ENCODE results near the gene NAA80.
"Not testable (repeated sequence)": the region's sequence is repeated elsewhere in the genome, so short reads cannot be mapped to it uniquely, and the experiment has no call there.

Gene NAA80

DNA sequence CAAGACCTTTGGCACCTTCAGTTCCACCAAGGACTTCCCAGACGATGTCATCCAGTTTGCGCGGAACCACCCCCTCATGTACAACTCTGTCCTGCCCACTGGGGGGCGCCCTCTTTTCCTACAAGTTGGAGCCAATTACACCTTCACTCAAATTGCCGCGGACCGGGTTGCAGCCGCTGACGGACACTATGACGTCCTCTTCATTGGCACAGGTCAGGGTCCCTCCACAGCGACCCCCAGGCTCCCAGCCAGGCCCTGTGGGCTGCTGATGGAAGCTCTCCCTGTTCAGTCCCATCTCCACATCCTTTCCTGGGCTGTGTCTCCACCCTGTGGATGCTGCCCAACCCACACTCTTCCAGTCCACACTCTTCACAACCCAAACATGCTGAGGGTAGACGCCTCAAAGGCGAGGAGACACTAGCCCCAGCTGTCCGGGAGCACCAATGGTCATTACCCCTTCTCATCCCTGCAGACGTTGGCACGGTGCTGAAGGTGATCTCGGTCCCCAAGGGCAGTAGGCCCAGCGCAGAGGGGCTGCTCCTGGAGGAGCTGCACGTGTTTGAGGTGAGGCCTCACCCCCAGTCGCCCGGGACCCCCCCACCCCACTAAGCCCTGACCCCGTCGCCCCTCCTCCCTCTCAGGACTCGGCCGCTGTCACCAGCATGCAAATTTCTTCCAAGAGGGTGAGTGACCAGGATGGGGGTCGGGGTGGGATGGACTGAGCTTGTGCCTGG is 24.7 kb downstream of the NAA80 start:
- H3K4me3 ChIP-seq (IDR thresholded peaks at IDR 0.05; ENCODE audit: insufficient read depth, low read depth, low read length) = no peak overlapping the region
- no peak overlapping the region for H2AFZ ChIP-seq (ENCODE audit: low read depth)
- H3K27me3 ChIP-seq (ENCODE audit: insufficient read depth, low read depth) = peaks cover 9% of the 10 kb centered on the region; the same call in 1 of the 2 replicates
- no peaks in the 10 kb centered on the region for H3K79me2 ChIP-seq (ENCODE audit: insufficient read depth, low read depth)
- no peak overlapping the region for H3K27ac ChIP-seq
- no peaks in the 10 kb centered on the region for H3K4me1 ChIP-seq (ENCODE audit: low read depth, poor library complexity, severe bottlenecking)
- no peaks in the 10 kb centered on the region for H4K20me1 ChIP-seq (ENCODE audit: insufficient read depth)
- no peaks in the 10 kb centered on the region for H3K36me3 ChIP-seq (ENCODE audit: insufficient read depth)
- no peak overlapping the region for H3K4me2 ChIP-seq
- no peak overlapping the region for H3K9ac ChIP-seq
- TF ChIP-seq, protein P1, sequence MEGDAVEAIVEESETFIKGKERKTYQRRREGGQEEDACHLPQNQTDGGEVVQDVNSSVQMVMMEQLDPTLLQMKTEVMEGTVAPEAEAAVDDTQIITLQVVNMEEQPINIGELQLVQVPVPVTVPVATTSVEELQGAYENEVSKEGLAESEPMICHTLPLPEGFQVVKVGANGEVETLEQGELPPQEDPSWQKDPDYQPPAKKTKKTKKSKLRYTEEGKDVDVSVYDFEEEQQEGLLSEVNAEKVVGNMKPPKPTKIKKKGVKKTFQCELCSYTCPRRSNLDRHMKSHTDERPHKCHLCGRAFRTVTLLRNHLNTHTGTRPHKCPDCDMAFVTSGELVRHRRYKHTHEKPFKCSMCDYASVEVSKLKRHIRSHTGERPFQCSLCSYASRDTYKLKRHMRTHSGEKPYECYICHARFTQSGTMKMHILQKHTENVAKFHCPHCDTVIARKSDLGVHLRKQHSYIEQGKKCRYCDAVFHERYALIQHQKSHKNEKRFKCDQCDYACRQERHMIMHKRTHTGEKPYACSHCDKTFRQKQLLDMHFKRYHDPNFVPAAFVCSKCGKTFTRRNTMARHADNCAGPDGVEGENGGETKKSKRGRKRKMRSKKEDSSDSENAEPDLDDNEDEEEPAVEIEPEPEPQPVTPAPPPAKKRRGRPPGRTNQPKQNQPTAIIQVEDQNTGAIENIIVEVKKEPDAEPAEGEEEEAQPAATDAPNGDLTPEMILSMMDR (conservative IDR thresholded peaks at IDR 0.05; ENCODE audit: low read depth, low read length) = peak; percentile 76

DNA sequence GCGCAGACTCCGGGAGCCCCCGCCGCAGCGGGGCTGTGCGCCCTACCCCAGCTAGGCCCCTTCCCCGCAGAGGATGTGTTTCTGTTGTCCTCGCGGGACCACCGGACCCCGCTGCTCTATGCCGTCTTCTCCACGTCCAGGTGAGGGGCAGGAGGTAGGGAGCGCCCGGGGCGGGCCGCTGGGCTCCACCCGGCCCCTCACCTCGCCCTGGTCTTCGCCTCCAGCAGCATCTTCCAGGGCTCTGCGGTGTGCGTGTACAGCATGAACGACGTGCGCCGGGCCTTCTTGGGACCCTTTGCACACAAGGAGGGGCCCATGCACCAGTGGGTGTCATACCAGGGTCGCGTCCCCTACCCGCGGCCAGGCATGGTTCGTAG is 25.5 kb downstream of the NAA80 start:
- Histone ChIP-seq H3K27me3 (ENCODE audit: insufficient read depth, low read depth) (peaks cover 10% of the 10 kb centered on the region; the same call in 1 of the 2 replicates), H2AFZ (ENCODE audit: low read depth) (no peak overlapping the region), H3K4me1 (ENCODE audit: low read depth, poor library complexity, severe bottlenecking) (no peaks in the 10 kb centered on the region), H3K9ac (no peak overlapping the region), H3K27ac (no peak overlapping the region), H3K4me3 (IDR thresholded peaks at IDR 0.05; ENCODE audit: insufficient read depth, low read depth, low read length) (no peak overlapping the region), H3K79me2 (ENCODE audit: insufficient read depth, low read depth) (no peaks in the 10 kb centered on the region), H3K4me2 (no peak overlapping the region), H4K20me1 (ENCODE audit: insufficient read depth) (no peaks in the 10 kb centered on the region), H3K36me3 (ENCODE audit: insufficient read depth) (no peaks in the 10 kb centered on the region)
- TF ChIP-seq, protein P1 (conservative IDR thresholded peaks at IDR 0.05; ENCODE audit: low read depth, low read length) = no peak

DNA sequence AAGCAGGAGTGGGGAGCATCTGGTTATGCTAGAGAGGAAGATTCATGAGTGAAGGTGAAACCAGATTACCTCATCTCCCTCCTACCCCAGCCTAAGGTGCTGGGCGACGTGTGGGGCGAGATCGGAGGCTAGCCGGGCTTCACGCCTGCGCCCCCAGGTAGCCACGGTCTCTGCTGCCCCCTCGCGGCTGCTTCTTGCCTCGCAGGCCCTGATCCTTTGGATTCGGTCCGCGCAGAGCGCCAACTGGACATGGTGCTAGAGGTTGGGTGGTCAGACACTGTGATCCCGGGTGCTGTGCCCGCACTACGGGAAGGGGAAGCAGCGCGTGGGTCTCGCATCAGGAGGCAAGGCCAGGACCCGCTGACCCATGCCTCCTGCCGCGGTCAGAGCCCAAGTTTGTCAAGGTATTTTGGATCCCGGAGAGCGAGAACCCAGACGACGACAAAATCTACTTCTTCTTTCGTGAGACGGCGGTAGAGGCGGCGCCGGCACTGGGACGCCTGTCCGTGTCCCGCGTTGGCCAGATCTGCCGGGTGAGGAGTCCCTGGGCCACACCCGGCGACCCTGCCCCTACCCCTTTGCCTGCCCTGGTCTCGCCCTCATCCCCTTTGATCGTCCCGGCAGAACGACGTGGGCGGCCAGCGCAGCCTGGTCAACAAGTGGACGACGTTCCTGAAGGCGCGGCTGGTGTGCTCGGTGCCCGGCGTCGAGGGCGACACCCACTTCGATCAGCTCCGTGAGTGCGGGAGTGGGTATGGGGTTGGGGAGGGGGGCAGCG is 26.1 kb downstream of the NAA80 start:
- H3K4me3 ChIP-seq (IDR thresholded peaks at IDR 0.05; ENCODE audit: insufficient read depth, low read depth, low read length) = no peak overlapping the region
- no peak overlapping the region; the same call in 1 of the 2 replicates for H2AFZ ChIP-seq (ENCODE audit: low read depth)
- H3K9ac ChIP-seq = no peak overlapping the region

DNA sequence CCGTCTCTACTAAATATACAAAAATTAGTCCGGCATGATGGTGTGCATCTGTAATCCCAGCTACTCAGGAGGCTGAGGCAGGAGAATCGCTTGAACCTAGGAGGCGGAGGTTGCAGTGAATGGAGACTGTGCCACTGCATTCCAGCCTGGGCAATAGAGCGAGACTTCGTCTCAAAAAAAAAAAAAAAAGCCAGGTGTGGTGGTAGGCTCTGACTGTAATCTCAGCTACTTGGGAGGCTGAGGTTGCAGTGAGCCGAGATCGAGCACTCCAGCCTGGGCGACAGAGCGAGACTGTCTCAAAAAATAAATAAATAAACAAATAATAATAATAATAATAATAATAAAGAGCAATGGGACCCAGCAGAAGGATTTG is 26.7 kb downstream of the NAA80 start:
- H4K20me1 ChIP-seq (ENCODE audit: insufficient read depth); H3K36me3 ChIP-seq (ENCODE audit: insufficient read depth); H3K9ac ChIP-seq; H3K4me2 ChIP-seq; H2AFZ ChIP-seq (ENCODE audit: low read depth); H3K4me3 ChIP-seq (IDR thresholded peaks at IDR 0.05; ENCODE audit: insufficient read depth, low read depth, low read length); H3K27ac ChIP-seq; H3K79me2 ChIP-seq (ENCODE audit: insufficient read depth, low read depth); H3K4me1 ChIP-seq (ENCODE audit: low read depth, poor library complexity, severe bottlenecking): not testable (repeated sequence)
- peaks cover 18% of the 10 kb centered on the region; the same call in 1 of the 2 replicates for H3K27me3 ChIP-seq (ENCODE audit: insufficient read depth, low read depth)

More for the DNA sequence above, 26.1 kb downstream of the NAA80 start:
- Histone ChIP-seq H3K27me3 (ENCODE audit: insufficient read depth, low read depth) (peaks cover 13% of the 10 kb centered on the region; the same call in 1 of the 2 replicates), H4K20me1 (ENCODE audit: insufficient read depth) (no peaks in the 10 kb centered on the region), H3K4me1 (ENCODE audit: low read depth, poor library complexity, severe bottlenecking) (no peaks in the 10 kb centered on the region), H3K4me2 (peak overlapping the region; percentile 48; the same call in 1 of the 2 replicates), H3K36me3 (ENCODE audit: insufficient read depth) (no peaks in the 10 kb centered on the region), H3K79me2 (ENCODE audit: insufficient read depth, low read depth) (no peaks in the 10 kb centered on the region), H3K27ac (no peak overlapping the region)
- TF ChIP-seq, protein P1 (conservative IDR thresholded peaks at IDR 0.05; ENCODE audit: low read depth, low read length) = peak; percentile 72

All from KMS-11 (cell line).